HUES48 (cell line): Measurements from ENCODE around the gene S1PR1.
A peak's percentile ranks its signal among the peaks of the same experiment; 100 is the strongest.
"Not testable (repeated sequence)": the region's sequence is repeated elsewhere in the genome, so short reads cannot be mapped to it uniquely, and the experiment has no call there.

Experiments
- H3K27ac ChIP-seq: one replicate; pipeline ENCODE4 v1.7.0; 2013; ENCODE audit warnings: low read depth, low read length, inconsistent platforms
- H3K27me3 ChIP-seq: 2 replicates; pipeline ENCODE4 v1.6.1; 2013; ENCODE audit warnings: mild to moderate bottlenecking, low read length; ENCODE audit not compliant: control insufficient read depth, insufficient read depth
- H3K36me3 ChIP-seq: 2 replicates; pipeline ENCODE4 v1.6.1; 2013; ENCODE audit warnings: low read length; ENCODE audit not compliant: control insufficient read depth, insufficient read depth
- H3K4me1 ChIP-seq: 2 replicates; pipeline ENCODE4 v1.6.1; 2013; ENCODE audit warnings: mild to moderate bottlenecking, low read length; ENCODE audit not compliant: control insufficient read depth, insufficient read depth
- H3K4me3 ChIP-seq: 2 replicates; pipeline ENCODE4 v1.5.1; 2013; ENCODE audit warnings: mild to moderate bottlenecking, low read depth, low read length
- H3K9ac ChIP-seq: 2 replicates; pipeline ENCODE4 v1.6.1; 2013; ENCODE audit warnings: mild to moderate bottlenecking, low read depth, low read length, moderate library complexity
- H3K9me3 ChIP-seq: 2 replicates; pipeline ENCODE4 v1.6.1; 2013; ENCODE audit warnings: low read length; ENCODE audit not compliant: control insufficient read depth, insufficient read depth

S1PR1 gene

GRCh38 chr1:101236516-101237228, at the start of gene S1PR1:
S1PR1 (plus strand) TSS chr1:101237019; CDS start chr1:101238985, 1,966 bp downstream.
- Histone ChIP-seq H3K27me3 (peaks cover 44% of the 10 kb centered on the region), H3K9me3 (no peaks in the 10 kb centered on the region), H3K27ac (no peak within 1 kb of the TSS), H3K4me3 (peak within 1 kb of the TSS; percentile 70), H3K4me1 (peaks cover 17% of the 10 kb centered on the region), H3K9ac (peak within 1 kb of the TSS; percentile 26; the same call in 1 of the 2 replicates), H3K36me3 (no peaks in the 10 kb centered on the region)

- Histone ChIP-seq H3K4me3 (no peak overlapping the region), H3K27me3 (no peaks in the 10 kb centered on the region), H3K9ac (no peak overlapping the region), H3K27ac (no peak overlapping the region), H3K36me3 (no peaks in the 10 kb centered on the region), H3K4me1 (no peaks in the 10 kb centered on the region), H3K9me3 (no peaks in the 10 kb centered on the region)
These were observed 49.5 kb upstream of the S1PR1 start for GRCh38 chr1:101187297-101187696.

- Histone ChIP-seq H3K27me3 (no peaks in the 10 kb centered on the region), H3K4me3 (no peak overlapping the region), H3K9me3 (no peaks in the 10 kb centered on the region), H3K27ac (no peak overlapping the region), H3K4me1 (no peaks in the 10 kb centered on the region), H3K36me3 (no peaks in the 10 kb centered on the region), H3K9ac (no peak overlapping the region)
These were observed 48.5 kb upstream of the S1PR1 start for GRCh38 chr1:101188331-101188730.

- not testable (repeated sequence) for H3K4me1 ChIP-seq, H3K36me3 ChIP-seq, H3K27ac ChIP-seq, H3K9me3 ChIP-seq, H3K27me3 ChIP-seq, H3K4me3 ChIP-seq, H3K9ac ChIP-seq
These were observed 47.9 kb upstream of the S1PR1 start for GRCh38 chr1:101188968-101189367.

GRCh38 chr1:101190441-101190840, 46.4 kb upstream of the S1PR1 start:
- Histone ChIP-seq H3K4me1 (no peaks in the 10 kb centered on the region), H3K36me3 (no peaks in the 10 kb centered on the region), H3K4me3 (no peak overlapping the region), H3K27ac (no peak overlapping the region), H3K9me3 (no peaks in the 10 kb centered on the region), H3K9ac (no peak overlapping the region), H3K27me3 (no peaks in the 10 kb centered on the region)

GRCh38 chr1:101191049-101191448, 45.8 kb upstream of the S1PR1 start:
- H3K27ac ChIP-seq, result no peak overlapping the region
- H3K4me3 ChIP-seq, result no peak overlapping the region
- no peaks in the 10 kb centered on the region for H3K36me3 ChIP-seq
- no peaks in the 10 kb centered on the region for H3K27me3 ChIP-seq
- H3K9ac ChIP-seq, result no peak overlapping the region
- no peaks in the 10 kb centered on the region for H3K9me3 ChIP-seq
- no peaks in the 10 kb centered on the region for H3K4me1 ChIP-seq

GRCh38 chr1:101193733-101194169, 43.1 kb upstream of the S1PR1 start:
- Histone ChIP-seq H3K27me3 (no peaks in the 10 kb centered on the region), H3K4me3 (no peak overlapping the region), H3K36me3 (no peaks in the 10 kb centered on the region), H3K9me3 (no peaks in the 10 kb centered on the region), H3K27ac (no peak overlapping the region), H3K9ac (no peak overlapping the region), H3K4me1 (no peaks in the 10 kb centered on the region)

GRCh38 chr1:101194746-101195145, 42.1 kb upstream of the S1PR1 start:
- no peak overlapping the region for H3K27ac ChIP-seq
- no peaks in the 10 kb centered on the region for H3K36me3 ChIP-seq
- H3K27me3 ChIP-seq, result no peaks in the 10 kb centered on the region
- no peaks in the 10 kb centered on the region for H3K9me3 ChIP-seq
- no peaks in the 10 kb centered on the region for H3K4me1 ChIP-seq
- no peak overlapping the region for H3K9ac ChIP-seq
- H3K4me3 ChIP-seq, result no peak overlapping the region

- no peak overlapping the region for H3K27ac ChIP-seq
- H3K9me3 ChIP-seq, result no peaks in the 10 kb centered on the region
- no peak overlapping the region for H3K4me3 ChIP-seq
- no peak overlapping the region for H3K9ac ChIP-seq
- no peaks in the 10 kb centered on the region for H3K36me3 ChIP-seq
- H3K27me3 ChIP-seq, result no peaks in the 10 kb centered on the region
- H3K4me1 ChIP-seq, result 0 out of 2 replicates have a peak, but pooled peaks cover 6% of the 10 kb centered on the region
These were observed 40.2 kb upstream of the S1PR1 start for GRCh38 chr1:101196668-101197067.

GRCh38 chr1:101198842-101199636, 37.8 kb upstream of the S1PR1 start:
- Histone ChIP-seq H3K36me3 (no peaks in the 10 kb centered on the region), H3K27me3 (no peaks in the 10 kb centered on the region), H3K27ac (no peak overlapping the region)

GRCh38 chr1:101199637-101199982, 37.2 kb upstream of the S1PR1 start:
- no peaks in the 10 kb centered on the region for H3K36me3 ChIP-seq
- H3K9ac ChIP-seq, result no peak overlapping the region
- no peaks in the 10 kb centered on the region for H3K27me3 ChIP-seq
- no peak overlapping the region for H3K27ac ChIP-seq
- 0 out of 2 replicates have a peak, but pooled peaks cover 6% of the 10 kb centered on the region for H3K4me1 ChIP-seq
- no peaks in the 10 kb centered on the region for H3K9me3 ChIP-seq
- H3K4me3 ChIP-seq, result no peak overlapping the region

More at GRCh38 chr1:101198842-101199636, 37.8 kb upstream of the S1PR1 start:
- Histone ChIP-seq H3K4me3 (no peak overlapping the region), H3K9me3 (no peaks in the 10 kb centered on the region), H3K4me1 (0 out of 2 replicates have a peak, but pooled peaks cover 6% of the 10 kb centered on the region), H3K9ac (no peak overlapping the region)
